Panc1 (cell line): ENCODE data around the gene ZCCHC7.

ENCODE experiments used
- POLR2AphosphoS5 ChIP-seq: IDR thresholded peaks from 2 replicates; pipeline ENCODE4 v1.6.1; 2012; ENCODE audit warnings: mild to moderate bottlenecking, low read depth, low read length, moderate library complexity
- SIN3A ChIP-seq: IDR thresholded peaks from 2 replicates; pipeline ENCODE4 v1.6.1; 2012; ENCODE audit warnings: low read depth, mild to moderate bottlenecking, low read length, moderate library complexity, borderline replicate concordance; ENCODE audit not compliant: insufficient read depth
- TF ChIP-seq, protein P1 (sequence below): fragments of 450-650 bp; IDR thresholded peaks from 2 replicates; pipeline ENCODE4 v1.5.1; 2017; ENCODE audit warnings: mild to moderate bottlenecking
- TF ChIP-seq, protein P2 (sequence below), 2 experiments: IDR thresholded peaks; 2 replicates each; pipeline ENCODE4 v1.6.1; 2011 to 2012; ENCODE audit warnings: low read depth in 2 of 2, control low read depth in 1 of 2, low read length in 1 of 2, mild to moderate bottlenecking in 1 of 2, moderate library complexity in 1 of 2; ENCODE audit not compliant: insufficient read depth in 1 of 2

DNA sequence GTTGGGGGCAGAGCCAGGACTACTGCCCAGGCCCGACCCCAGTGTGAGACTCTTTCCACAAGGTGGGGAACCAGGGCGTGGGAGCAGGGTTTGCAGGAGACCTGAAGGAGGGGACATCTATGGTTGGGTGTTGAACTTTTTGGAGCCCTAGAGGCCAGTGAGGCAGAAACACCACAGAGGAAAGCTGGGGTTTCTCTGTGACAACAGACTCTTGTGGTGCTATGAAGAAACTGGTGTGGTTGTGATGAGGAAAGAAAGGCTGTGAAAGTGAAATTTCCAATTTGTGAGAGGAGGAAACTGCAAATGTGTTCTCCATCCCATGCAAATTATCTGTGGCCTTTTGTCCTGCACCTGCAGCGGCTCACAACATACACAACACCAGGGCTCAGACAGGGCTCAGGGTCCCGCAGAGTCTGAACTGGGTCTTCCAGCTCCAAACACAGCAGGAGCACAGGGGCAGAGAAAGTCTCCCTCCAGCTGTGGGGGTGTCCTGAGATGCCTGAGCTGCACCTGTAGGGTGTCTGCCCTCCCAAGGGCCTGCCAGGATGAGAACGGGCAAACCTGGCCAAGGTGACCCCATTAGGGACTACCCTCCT, 250.7 kb downstream of the ZCCHC7 start:
- no peak for TF ChIP-seq POLR2AphosphoS5
- TF ChIP-seq, protein P1, sequence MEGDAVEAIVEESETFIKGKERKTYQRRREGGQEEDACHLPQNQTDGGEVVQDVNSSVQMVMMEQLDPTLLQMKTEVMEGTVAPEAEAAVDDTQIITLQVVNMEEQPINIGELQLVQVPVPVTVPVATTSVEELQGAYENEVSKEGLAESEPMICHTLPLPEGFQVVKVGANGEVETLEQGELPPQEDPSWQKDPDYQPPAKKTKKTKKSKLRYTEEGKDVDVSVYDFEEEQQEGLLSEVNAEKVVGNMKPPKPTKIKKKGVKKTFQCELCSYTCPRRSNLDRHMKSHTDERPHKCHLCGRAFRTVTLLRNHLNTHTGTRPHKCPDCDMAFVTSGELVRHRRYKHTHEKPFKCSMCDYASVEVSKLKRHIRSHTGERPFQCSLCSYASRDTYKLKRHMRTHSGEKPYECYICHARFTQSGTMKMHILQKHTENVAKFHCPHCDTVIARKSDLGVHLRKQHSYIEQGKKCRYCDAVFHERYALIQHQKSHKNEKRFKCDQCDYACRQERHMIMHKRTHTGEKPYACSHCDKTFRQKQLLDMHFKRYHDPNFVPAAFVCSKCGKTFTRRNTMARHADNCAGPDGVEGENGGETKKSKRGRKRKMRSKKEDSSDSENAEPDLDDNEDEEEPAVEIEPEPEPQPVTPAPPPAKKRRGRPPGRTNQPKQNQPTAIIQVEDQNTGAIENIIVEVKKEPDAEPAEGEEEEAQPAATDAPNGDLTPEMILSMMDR, result no peak
- TF ChIP-seq, protein P2, sequence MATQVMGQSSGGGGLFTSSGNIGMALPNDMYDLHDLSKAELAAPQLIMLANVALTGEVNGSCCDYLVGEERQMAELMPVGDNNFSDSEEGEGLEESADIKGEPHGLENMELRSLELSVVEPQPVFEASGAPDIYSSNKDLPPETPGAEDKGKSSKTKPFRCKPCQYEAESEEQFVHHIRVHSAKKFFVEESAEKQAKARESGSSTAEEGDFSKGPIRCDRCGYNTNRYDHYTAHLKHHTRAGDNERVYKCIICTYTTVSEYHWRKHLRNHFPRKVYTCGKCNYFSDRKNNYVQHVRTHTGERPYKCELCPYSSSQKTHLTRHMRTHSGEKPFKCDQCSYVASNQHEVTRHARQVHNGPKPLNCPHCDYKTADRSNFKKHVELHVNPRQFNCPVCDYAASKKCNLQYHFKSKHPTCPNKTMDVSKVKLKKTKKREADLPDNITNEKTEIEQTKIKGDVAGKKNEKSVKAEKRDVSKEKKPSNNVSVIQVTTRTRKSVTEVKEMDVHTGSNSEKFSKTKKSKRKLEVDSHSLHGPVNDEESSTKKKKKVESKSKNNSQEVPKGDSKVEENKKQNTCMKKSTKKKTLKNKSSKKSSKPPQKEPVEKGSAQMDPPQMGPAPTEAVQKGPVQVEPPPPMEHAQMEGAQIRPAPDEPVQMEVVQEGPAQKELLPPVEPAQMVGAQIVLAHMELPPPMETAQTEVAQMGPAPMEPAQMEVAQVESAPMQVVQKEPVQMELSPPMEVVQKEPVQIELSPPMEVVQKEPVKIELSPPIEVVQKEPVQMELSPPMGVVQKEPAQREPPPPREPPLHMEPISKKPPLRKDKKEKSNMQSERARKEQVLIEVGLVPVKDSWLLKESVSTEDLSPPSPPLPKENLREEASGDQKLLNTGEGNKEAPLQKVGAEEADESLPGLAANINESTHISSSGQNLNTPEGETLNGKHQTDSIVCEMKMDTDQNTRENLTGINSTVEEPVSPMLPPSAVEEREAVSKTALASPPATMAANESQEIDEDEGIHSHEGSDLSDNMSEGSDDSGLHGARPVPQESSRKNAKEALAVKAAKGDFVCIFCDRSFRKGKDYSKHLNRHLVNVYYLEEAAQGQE (IDR thresholded peaks at IDR 0.05; ENCODE audit: insufficient read depth in 1 of 2, low read depth in 2 of 2, low read length in 1 of 2), result no peak
- no peak for TF ChIP-seq SIN3A
